KG1 (cell line): ENCODE data around the gene SORCS1.
"Not testable (repeated sequence)": the region's sequence is repeated elsewhere in the genome, so short reads cannot be mapped to it uniquely, and the experiment has no call there.

Source experiments
- DNase-seq: peaks from one replicate; lab custom pipeline; 2025; lab: John Stamatoyannopoulos, UW

Gene SORCS1

DNA sequence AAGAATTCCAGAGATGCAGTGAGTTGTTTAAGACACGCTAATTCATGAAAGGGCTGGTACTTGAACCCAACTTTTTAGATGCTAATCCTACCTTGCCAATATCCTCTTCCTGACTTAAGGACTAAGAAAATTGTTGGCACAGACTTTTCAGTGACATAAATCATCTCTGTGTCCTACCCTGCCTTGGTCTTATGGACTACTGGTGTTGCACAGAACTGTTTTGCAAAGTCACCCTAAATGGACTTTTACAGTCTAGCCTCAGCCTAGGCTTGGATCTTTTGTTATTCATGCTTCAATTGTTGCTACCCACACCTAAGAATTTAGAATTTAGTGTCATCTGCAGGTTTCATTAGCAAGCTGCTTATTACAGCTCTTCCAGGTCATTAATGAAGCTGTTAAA, 112.7 kb downstream of the SORCS1 start:
- DNase-seq = no peak

DNA sequence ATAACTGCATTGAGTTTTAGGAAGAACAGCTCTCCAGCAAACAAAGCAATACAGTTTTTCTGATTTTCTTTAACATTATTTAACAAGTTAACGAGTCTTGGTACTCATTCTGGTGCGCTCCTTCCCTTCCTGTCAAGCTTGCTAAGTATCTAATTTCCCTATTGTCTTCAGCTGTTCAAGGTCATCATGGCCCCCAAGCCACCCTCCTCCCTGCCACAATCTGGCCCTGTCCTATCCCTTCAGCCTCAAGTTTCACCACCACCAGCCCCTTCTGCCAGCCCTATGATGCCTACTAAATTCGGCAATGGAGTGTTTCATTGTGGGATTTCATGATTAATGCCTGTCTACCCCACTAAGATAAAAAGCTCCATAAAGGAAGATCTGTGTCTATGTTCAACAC, 121.0 kb downstream of the SORCS1 start:
- DNase-seq = no peak

DNA sequence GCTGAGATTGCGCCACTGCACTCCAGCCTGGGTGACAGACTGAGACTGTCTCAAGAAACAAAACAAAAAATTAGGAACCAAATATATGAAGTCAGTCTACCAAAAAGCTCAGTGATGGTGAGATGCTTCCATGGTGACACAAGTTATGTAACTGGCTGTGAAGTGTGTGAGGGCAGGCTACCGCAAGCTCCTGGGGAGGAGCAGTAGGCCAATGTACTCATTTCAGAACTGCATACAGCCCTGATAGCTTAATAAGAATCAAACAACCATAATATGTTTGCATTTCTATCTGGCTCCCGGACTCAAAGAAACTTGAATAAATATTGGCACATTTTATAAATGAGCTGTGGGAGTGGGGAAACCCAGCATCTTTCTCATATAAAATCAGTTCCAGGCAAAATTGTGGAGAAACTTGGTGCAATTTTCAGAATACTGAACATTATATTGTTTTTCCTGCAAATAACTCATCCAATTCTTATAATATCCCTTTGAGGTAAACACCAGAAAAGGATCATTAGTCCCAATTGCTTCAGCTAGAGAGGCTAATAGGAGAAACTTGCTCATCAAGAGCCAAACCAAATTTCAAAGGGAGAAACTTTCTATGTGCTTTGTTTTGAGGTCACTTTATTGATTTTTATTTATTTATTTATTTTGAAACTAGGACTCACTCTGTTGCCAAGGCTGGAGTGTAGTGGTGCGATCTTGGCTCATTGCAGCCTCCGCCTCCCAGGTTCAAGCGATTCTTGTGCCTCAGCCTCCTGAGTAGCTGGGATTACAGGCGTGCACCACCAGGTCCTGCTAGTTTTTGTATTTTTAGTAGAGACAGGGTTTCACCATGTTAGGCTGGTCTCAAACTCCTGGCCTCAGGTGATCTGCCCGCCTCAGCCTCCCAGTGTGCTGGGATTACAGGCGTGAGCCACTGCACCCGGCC, 127.0 kb downstream of the SORCS1 start:
- no peak for DNase-seq

DNA sequence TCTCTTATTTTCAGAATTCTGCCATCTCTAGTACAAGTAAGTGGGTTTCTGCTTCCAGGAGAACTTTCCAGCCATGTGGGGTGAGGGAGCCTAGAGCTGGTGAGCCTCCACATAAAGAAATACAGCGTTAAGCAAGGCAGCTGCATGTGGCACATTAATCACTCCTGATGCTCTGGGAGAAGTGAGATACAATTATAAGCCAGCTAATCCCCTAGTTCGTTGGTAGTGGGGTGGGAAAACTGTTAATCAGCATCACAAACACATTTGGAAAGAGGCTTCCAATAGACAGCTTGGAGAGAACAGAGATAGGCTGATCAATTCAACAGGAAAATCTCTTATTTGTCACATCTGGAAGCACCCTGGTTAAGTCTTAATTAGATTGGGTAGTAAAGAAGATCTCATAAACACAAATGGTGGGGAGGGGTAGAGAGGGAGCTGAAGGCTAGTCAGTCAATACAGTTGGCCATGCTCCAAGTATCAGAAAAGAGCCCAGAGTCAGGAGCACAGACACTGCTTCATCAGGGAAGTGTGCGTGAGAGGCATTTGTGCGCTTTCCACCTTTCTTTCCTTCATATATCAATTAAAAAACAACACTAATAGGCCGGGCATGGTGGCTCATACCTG, 130.6 kb downstream of the SORCS1 start:
- no peak for DNase-seq

DNA sequence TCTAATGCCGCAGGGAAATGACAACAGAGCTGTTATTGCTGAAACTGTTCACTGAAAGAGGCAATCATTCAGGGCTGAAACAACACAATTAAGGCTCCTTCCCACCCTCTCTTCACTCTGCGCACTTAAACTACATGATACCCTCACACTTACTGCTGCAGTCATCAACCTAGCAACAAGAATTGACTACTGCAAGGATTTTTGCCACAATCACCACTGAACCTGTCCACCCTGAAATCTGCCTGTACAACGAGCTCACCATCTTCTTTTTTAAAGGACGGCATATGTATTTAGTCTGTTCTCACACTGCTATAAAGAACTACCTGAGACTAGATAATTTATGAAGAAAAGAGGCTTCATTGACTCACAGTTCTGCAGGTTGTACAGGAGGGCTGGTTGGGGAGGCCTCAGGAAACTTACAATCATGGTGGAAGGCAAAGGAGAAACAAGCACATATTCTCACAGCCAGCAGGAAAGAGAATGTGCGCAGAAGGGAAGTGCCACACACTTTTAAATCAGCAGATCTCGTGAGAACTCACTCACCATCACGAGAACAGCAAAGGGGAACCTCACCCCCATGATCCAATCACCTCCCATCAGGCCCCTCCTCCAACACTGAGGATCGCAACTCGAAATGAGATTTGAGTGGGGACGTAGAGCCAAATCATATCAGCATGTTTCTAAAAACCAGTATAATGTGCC, 131.7 kb downstream of the SORCS1 start:
- DNase-seq = no peak

DNA sequence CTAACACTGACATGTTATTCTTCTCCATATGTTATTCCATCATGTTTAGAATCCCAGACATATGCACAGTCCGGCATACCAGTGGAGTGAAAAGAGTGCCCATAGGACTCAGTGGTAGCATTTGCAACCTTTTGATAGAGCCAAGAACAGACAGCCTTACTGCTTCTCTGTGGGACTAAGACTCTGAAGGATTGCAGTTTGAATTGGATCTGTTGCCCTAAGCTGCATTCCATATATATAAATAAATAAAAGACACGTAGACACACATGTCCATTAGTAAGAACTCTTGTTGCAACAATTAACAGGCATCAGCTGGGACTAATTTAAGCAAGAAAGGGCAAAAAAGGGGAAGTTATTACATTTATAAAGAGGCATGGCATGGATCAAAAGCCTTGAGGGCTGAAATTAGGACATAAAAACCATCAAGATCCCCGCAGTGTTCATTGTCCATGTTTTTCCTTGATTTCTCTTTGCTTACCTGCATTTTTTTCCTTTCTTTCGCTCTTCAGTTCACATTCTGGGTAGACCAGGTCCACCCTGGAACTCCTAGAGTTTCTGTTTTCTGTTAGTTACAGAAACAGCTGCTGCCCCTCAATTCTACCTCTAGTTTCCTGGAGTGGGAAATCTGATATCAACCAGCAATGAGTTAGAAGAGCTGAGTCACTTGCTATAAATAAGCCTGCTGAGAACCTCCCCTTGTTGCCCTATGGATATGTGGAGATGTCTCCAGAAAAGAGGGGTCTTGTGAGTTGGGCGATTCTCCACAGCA, 132.4 kb downstream of the SORCS1 start:
- DNase-seq = no peak

DNA sequence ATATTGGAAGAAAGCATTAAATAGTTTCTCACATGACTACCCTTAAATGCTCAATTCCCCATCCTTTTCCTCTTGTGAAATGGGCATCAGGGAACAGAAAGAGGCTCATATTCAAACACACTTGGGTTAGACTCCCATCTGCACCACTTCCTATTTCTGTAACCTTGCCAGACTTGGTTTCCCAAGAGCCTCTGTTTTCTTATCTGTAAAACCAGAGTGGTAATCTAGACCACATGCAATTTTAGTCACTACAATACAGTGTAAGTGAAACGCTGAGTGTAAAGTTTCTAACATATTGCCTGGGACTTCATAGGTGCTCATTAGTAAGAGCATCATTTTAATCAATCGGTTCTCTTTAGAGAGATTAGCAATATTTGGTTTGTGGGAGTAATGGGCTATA, 136.3 kb downstream of the SORCS1 start:
- no peak for DNase-seq

DNA sequence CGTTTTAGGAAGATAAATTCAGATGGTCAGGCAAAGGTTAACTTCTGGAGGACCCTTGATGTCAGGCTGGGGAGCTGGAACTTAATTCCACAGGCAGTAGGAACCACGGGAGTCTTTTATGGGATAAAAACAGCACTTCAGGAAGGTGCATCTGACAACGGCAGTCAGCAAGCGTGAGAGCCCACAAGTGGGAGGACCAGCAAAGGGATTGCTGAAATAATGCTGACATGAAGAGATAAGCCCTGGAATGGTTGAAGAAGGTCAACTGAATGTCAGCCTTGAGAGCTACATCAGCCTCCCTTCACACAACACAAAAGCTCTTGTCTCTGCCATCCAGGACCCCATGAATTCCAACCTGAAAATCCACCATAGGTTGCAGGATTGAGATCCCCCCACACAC, 138.8 kb downstream of the SORCS1 start:
- DNase-seq = no peak

DNA sequence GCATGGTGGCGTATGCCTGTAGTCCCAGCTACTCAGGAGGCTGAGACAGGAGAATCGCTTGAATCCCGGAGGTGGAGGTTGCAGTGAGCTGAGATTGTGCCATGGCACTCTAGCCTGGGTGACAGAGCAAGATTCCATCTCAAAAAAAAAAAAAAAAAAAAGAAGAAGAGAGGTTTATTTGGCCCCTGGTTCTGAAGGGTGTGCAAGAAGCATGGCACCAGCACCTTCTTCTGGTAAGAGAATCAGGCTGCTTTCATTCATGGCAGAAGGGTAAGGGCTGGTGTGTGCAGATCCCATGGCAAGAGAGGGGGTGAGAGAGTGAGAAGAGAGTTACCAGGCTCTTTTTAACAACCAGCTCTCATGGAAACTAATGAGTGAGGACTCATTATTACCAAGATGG, 140.5 kb downstream of the SORCS1 start:
- not testable (repeated sequence) for DNase-seq

DNA sequence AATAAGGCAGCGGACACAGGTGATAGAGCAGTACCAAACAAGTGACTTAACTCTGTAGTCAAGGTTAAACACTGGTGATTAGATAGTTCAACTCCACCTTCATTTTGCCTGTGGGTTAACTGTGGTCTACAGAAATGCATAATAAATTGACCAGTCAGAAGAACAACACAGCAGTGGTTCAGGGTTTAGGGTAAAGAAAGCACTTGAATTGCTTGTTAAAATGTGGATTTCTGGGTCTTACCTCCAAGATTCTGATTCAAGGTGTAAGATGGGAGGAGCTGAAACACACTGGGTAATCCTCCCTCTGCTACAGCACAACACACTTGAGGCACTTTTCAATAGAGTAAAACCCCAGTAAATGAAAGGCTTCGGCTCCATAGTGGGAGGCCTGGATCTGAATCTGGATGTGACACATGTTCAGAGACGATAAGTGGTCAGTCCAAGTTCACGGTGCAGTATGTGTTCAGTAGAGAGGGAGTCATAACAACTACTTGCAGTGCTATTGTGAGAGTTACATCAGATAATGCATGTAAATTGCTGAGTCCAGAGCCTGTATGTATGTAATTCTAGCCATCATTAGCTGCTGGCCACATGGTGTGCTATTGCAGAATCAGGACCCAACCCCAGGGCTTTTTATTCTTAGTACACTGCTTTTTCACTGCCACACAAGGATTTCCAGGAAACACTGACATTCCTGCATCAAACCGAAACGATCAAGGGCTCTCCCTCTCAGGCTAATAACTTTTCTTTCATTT, 141.7 kb downstream of the SORCS1 start:
- DNase-seq = no peak

DNA sequence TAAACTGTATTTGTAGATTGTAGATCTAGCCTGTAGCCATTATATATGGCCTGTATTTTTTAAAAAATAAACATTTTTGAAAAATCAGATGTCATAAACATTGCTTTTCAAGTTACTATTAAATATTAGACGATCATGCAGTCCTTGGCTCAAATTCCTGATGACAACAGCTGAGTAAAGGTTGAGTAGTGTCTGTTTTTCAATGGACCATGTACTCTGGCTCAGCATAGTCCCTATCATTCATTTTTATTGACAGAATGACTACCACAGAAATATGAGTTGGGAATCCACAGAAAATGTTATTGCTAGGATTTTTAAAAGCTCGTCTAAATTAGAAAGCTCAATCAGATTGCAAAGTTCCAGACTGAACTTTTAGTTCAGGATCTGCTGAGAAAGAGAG, 145.4 kb downstream of the SORCS1 start:
- no peak for DNase-seq

DNA sequence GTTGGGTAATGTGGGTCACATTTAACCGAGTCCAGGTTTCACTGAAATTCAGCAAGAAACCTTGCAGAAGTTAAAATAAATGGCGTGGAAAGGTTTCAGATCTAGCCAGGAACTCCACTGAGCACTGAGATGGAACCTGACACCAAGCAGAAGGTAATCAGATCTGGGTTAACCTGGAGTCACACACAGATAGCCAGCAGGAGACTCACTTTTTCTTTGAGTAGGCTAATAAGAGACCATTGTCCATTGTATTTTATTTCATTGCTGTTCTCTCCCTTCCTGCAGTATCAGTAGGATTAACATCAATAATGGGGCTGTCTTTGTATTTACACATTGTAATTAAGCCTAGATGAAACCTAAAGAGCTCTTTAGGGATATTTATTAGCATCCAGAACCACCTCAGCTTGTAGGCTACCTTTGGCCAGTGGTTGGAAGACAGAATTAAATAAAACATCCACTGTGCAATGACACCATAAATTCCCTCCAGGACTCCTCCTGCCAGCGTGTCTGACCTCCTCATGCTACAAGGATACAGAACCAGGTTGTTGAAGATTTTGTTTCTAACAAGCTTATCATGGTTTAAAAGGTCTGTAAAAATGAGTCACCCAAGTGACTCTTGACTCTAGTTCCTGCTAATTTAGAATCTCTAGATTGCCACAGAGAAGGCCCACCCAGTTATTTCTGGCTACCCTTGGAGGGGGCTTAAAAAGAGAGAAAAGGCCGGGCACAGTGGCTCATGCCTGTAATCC, 151.1 kb downstream of the SORCS1 start:
- DNase-seq = no peak

DNA sequence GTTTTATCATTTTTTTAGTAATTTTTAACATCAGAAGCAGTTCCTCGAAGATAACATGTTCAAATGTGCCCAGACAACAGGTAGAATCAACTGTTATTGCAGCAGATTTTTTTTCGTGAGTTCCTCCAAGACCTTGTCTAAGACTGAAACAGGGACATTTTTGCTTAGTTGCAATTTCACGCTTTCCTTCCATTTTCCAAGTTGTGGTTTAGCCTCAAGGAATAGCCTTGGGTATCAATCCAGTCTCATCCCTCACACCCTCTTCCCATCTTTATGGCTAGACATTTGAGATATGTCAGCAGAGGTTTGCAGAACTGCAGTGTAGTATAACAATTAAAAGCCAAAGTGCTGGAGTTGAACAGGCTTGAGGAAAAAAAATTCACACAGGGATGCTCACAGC, 152.5 kb downstream of the SORCS1 start:
- DNase-seq = no peak

DNA sequence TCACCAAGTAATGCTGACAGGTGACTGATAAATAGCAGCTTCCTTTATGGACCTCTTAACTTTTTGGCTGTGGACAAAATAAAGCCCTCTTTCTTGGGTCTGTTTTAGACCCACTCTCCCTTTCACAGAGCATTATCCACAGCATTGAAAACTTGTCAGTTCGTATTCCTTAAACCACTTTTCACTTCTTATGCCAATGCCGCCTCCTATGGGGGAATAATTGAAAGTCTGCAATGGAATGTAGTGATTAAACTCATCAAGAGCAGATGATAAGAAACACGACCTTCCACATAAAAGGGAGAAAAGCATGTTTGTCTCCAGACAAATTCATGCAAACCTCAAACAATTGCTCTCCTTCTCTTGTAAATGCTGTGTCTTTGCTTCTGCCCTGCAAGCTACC, 153.4 kb downstream of the SORCS1 start:
- DNase-seq = no peak

DNA sequence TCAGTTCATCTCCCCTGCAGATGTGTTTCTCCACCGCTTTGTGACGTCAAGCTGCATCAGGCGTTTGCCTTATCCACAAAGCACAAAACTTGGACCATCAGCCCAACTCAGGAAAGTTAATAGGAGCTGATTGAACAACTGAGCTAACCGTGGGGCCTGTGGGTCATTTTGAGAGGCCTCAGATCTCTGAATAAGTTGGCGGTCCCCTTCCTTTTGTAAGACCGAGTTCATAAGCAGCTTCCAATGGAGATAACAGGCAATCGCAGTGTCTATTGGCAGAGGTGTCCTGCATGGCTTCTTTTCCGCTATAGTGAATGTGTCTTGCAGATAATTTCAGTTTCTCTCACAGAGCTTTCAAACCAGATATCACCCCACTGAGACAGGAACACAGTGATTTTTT, 154.0 kb downstream of the SORCS1 start:
- DNase-seq = no peak

DNA sequence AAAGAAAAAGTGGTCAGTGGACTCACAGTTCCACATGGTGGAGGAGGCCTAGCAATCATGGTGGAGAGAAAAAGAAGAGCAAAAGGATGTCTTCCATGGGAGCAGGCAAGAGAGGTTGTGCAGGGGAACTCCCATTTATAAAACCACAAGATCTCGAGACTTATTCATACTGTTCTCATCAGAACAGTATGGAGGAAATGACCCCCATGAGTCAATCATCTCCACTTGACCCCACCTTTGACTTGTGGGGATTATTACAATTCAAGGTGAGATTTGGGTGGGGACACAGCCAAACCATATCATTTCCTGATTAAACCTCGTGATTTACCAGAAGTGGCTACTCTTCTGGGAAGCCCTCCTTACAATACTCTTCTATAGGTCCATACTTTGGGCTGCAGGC, 160.1 kb downstream of the SORCS1 start:
- DNase-seq = no peak

DNA sequence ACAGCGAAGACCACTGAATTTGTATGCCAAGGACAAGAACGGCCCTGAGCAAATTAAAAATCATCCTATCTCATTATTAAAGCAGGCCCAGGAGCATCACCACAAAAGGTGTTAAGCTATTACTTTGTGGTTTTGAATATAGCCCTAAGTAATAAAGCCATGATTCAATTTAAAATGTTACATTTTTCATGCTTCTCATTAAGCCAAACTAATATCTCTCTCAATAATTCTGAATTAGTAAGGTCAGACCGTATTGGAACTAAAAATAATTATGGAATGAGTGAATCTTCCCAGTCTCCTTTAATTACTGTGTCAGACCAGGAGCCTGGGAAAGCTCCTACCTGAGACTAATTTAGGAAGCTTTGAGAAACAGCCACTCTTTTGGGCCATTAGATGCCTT, 162.4 kb downstream of the SORCS1 start:
- no peak for DNase-seq

DNA sequence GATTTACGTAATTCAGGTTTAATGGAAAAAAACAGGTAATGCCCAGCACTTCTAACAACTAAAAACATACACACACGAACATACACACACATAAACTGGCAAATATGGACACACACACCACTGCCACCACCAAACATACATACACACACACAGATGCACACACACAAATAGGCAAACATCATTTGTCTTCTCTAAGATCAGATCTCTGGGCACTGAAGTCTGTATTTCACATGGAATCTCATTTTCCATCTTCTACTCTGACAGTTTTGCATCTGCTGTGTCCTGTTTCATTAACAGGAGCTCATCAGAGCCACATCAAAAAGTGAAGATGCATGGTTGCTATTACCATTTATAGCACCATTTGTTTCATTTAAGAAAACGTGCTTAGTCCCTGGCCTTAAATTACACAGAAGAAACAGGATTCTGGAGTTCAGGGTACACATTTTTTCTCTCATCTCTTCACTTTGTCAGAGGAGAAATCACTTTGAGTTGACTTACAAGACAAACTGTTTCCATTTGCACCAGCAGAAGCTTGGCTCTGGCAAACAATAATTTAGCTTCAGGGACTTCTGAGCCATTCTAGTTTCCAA, 165.3 kb downstream of the SORCS1 start:
- DNase-seq = no peak

DNA sequence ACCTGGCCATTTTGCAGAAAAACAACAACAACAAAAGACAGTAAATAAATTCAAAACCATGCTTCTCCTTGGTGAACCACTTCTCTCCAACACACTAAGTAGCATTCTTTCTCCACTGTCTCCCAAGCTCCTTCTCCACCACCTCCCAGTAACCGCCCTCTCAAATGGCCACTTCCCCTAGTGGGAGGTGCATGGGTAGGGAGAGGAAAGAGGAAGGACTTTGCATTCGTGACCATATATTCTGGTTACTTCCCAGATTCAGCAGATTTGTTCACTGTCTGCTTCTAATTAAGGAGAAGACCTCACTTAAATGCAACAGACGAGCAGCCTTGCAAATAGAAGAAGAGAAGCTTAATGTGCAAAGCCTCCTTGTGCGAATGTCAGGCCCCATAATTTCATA, 166.8 kb downstream of the SORCS1 start:
- no peak for DNase-seq

DNA sequence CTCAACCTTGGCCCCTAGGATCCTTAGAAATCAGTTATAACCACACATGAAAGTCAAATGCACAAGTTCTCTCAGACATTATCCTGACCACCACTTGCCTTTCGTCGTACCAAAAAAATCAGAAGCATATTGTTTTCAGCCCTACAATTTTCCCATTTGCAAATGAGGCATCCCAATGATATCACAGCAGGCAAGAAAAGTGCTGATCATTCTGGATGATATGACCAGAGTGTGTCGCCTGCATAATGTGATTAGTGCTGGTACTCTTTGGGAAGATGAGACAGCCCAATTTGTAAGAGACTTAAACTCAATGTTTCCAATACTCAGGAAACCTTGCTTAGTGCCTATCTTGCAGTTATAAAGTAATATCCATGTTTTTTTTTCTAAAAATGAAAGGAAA, 168.0 kb downstream of the SORCS1 start:
- no peak for DNase-seq
